SK-N-MC (cell line): ENCODE measurements around the gene CMSS1.

Source experiments
- DNase-seq: peaks from one replicate; pipeline ENCODE4 v3.0.0-alpha.2; 2011; ENCODE audit warnings: low read depth, low spot score
- H3K27ac ChIP-seq: fragments of 200-600 bp; sonication (generic); 2 replicates; pipeline ENCODE4 v1.5.1; 2016; ENCODE audit warnings: mixed run types
- H3K36me3 ChIP-seq: fragments of 200-600 bp; sonication (generic); 2 replicates; pipeline ENCODE4 v1.6.1; 2017; ENCODE audit warnings: antibody characterized with exemption, low read length, mixed read lengths; ENCODE audit not compliant: insufficient read depth
- H3K4me3 ChIP-seq: fragments of 200-600 bp; sonication (generic); 2 replicates; pipeline ENCODE4 v1.5.1; 2016
- H3K9ac ChIP-seq: fragments of 200-600 bp; sonication (generic); 2 replicates; pipeline ENCODE4 v1.8.0; 2017; ENCODE audit warnings: mixed run types, mixed read lengths; ENCODE audit not compliant: insufficient read length
- H3K9me3 ChIP-seq: fragments of 200-600 bp; sonication (generic); 2 replicates; pipeline ENCODE4 v1.6.1; 2017; ENCODE audit warnings: low read depth, mild to moderate bottlenecking, antibody characterized with exemption, low read length, moderate library complexity, mixed read lengths
- EZH2 ChIP-seq: fragments of 200-600 bp; sonication (generic); IDR thresholded peaks from one replicate; pipeline ENCODE4 v1.6.1; 2017; ENCODE audit warnings: antibody characterized with exemption
- FOXP2 ChIP-seq: optimal IDR thresholded peaks from 2 replicates; pipeline ENCODE3; 2011; ENCODE audit warnings: mild to moderate bottlenecking, moderate library complexity; ENCODE audit not compliant: insufficient read depth; ENCODE audit errors: extremely low read length, control extremely low read depth
- POLR2AphosphoS5 ChIP-seq: IDR thresholded peaks from 2 replicates; pipeline ENCODE4 v1.6.1; 2012; ENCODE audit warnings: mild to moderate bottlenecking, low read depth, low read length, borderline replicate concordance

Gene CMSS1

DNA sequence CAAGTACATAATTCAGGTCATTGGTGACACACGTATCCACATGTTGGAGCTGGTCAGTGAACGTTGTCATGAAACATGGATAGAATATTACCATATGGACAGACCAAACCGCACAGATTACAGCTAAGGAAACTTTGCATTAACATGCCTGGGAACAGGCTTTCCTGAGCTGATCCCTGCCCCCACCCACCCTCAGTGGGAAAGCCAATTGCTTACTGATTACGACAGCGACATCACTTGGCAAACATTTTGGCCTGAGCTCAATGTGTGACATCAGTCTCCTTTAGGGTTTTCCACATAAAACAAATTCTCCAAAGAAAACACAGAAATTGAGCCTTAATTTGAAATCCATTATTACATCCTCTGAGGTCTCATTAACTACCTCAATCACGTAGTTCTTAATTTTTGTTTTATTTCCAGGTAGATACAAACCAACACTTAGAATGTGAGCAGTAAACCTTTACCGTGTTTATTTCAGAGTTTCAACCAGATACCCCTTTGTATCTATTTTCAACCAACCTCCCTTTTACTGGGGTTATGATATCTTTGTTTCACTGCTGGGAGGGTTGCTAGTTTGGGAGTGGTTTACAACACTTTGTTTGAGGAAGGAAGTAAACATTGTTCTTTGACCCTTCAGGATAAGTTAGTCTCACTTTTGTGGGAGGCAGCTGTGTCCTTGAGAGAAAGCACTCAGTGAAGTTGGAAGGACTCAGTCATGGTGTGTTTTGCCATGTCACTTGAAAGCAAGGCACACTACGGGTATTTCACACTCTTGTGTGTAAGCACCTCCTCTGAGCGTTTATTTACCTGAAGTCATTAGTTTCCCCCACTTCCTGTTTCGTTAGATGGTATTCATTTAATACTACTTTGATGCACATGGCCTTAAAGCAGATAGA, 103.1 kb downstream of the CMSS1 start:
- no peak overlapping the region for H3K27ac ChIP-seq
- no peak overlapping the region for H3K9ac ChIP-seq
- no peak for DNase-seq
- no peak overlapping the region for H3K4me3 ChIP-seq
- H3K36me3 ChIP-seq = no peaks in the 10 kb centered on the region
- no peaks in the 10 kb centered on the region for H3K9me3 ChIP-seq
- TF ChIP-seq FOXP2 (no peak), EZH2 (no peak), POLR2AphosphoS5 (no peak)

DNA sequence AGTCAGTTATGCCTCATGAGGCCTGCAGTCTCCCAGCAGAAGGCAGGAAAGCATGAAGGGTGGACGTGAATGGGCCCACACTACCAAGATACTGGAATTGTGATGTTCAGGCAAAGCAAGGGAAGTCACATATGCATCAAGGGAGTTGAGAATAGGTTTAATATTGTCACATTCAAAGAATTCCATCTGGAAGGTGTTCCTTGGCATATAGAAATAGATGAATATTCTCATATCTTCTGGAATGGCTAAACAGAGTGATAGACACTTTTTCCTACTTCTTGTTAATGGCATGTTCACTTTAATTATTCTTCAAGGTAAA, 103.7 kb downstream of the CMSS1 start:
- TF ChIP-seq FOXP2 (no peak), EZH2 (no peak), POLR2AphosphoS5 (no peak)
- no peaks in the 10 kb centered on the region for H3K36me3 ChIP-seq
- H3K4me3 ChIP-seq = no peak overlapping the region
- no peak overlapping the region for H3K9ac ChIP-seq
- H3K9me3 ChIP-seq = no peaks in the 10 kb centered on the region
- no peak overlapping the region for H3K27ac ChIP-seq
- DNase-seq = no peak

DNA sequence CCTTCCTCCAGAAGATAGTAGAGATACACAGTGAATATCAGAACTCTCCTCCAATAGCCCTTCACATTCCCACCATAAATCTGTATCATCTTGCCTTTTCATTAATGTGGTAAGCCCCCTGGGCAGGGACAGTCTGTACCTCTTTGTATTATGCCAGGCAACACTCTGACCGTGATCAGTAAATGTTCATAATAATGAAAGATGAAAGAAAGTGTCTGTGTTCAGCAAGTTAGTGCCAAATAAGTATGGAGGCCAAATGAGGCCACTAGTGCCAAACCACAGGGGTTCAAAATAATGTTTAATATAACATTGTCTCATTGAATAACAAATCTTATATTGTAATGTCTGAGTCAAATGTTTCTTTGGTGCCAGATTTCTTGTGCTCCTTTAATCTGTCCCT, 104.3 kb downstream of the CMSS1 start:
- H3K27ac ChIP-seq = no peak overlapping the region
- H3K9ac ChIP-seq = no peak overlapping the region
- H3K4me3 ChIP-seq = no peak overlapping the region
- no peak for TF ChIP-seq FOXP2
- no peak for TF ChIP-seq EZH2
- no peak for TF ChIP-seq POLR2AphosphoS5
- H3K36me3 ChIP-seq = no peaks in the 10 kb centered on the region
- H3K9me3 ChIP-seq = no peaks in the 10 kb centered on the region
- DNase-seq = no peak

DNA sequence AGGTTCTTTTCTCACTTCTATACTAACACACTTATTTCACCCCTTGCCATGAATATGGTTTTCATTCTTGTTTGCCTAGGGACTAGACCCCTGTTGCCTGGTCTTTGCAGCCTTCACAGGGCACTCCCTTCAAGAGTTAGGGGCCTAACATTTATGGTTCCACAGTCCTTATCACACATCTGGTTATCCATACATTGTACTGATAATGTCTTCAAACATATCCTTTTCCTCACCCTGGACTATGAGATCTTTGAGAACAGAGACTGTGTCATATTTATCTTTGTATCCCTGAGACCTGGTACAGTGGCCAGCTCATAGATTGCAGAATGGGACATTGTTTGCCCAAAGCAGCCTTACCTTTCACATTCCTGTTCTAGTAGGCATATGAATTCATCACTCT, 106.2 kb downstream of the CMSS1 start:
- DNase-seq = no peak
- no peak overlapping the region for H3K4me3 ChIP-seq
- no peaks in the 10 kb centered on the region for H3K9me3 ChIP-seq
- no peak overlapping the region for H3K9ac ChIP-seq
- H3K27ac ChIP-seq = no peak overlapping the region
- no peaks in the 10 kb centered on the region for H3K36me3 ChIP-seq
- no peak for TF ChIP-seq FOXP2

DNA sequence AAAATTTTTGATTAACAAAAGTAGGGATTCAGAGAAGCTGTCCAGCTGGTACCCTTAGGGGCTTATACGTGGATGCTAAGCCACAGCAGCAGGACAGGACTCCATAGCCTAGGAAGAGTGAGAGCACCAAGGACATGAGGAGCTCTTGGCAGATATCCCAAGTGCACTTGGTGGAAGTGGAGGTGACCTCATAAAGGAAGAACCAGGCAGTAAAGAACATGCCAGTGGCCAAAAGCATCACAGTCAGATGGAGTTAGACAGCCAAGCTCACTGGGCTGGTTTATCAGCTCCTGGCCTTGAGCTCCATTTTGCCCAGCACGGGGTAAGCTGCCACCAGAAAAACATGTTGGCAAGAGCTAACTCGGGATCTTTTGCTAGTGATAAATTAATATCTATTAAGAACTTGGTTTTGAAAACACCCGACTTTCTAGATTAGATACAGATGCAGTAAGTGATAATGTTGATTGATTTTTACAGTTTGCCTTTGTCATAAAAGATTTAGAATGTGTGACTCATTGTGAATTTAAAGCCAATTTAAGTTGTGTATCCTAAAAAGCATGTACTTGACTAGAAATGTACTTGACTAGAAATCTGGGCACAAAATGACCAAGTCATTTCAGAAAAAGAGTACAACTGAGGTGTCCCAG, 108.0 kb downstream of the CMSS1 start:
- no peak for TF ChIP-seq EZH2
- no peak for TF ChIP-seq FOXP2
- no peak for TF ChIP-seq POLR2AphosphoS5
- Histone ChIP-seq H3K4me3 (no peak overlapping the region), H3K9ac (no peak overlapping the region), H3K27ac (no peak overlapping the region), H3K36me3 (no peaks in the 10 kb centered on the region), H3K9me3 (no peaks in the 10 kb centered on the region)
- no peak for DNase-seq

DNA sequence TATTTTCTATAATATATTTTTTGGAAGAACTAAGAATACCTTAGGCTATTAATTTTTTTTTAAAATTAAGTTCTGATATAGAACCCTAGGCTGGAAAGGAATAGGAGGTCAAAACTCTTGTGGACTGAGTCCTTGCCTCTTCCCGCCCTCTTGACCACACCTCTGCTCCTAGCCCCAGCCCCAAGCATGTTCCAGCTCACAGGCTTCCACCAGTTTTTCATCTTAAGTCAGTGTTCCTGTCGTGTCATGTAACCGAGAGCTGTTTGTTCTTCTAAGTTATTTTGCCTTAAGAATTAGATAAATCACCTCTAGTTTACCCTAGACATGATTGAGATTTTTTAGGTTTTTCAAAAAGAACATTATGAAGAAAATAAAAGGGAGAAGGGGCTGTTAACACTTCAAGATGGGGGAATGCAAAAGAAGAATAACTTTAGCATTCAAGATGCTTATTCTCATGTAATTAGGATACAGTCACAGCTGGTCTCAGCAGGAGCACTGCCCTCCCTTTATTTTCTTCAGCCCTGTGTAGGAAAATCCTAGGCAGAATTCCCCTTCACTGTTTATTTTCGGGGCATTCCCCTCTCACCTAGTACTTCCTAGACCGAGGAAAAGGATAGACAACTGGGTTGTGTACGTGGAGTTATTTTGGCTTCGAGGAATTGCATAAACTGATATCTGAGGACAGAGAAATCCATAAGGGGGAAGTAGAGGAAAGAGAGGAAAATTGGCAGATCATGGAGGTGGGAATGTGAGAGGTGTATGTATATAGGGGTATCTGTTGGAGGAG, 110.2 kb downstream of the CMSS1 start:
- Histone ChIP-seq H3K9ac (no peak overlapping the region), H3K36me3 (no peaks in the 10 kb centered on the region; the same call in 1 of the 2 replicates), H3K4me3 (no peak overlapping the region), H3K9me3 (no peaks in the 10 kb centered on the region), H3K27ac (no peak overlapping the region)
- TF ChIP-seq EZH2 (no peak), FOXP2 (no peak), POLR2AphosphoS5 (no peak)
- no peak for DNase-seq

DNA sequence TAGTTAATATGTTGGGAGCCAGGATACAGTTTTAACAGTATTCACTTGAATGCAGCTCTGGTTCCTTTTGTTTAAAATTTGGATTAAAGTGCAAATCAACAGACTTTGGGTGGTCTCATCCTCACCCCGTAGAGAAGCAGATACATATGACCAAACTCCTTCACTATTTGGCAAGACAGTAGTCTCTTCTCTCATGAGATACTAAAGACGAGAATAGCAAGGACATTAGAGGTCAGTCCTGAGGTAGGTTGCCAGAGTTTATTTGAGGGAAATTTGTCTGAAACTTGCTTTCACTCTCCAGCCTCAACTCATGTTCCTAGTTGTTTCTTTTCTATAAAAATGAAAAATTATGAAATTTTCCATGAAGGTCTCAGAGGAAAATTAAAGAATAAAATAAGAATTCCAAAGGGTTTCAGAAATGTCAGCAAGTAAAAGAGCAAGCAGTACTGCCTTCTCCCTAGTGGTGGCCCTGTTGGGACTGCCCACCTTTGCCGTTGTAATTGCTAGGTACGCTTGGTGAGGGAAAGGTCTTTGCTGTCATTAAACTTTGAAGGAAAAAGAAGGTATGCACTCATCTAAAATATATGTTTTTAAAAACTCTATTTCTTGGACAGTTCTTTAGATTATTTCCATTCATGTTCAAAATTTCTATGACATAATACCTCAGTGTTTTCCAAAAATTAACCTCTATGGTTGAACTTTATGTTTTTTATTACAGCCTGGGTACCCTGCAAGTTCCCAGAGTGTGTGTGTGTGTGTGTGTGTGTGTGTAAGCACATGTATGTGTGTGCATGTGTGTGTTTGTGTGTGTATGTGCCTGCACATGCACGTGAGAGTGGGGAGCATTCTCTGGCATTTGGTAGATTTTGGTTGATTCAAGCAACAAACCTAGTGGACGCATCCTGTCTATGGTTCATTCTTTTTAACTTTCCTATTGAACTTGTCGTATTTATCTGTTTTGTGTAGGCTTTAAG, 111.4 kb downstream of the CMSS1 start:
- no peak overlapping the region for H3K9ac ChIP-seq
- no peak overlapping the region for H3K27ac ChIP-seq
- H3K36me3 ChIP-seq = no peaks in the 10 kb centered on the region; the same call in 1 of the 2 replicates
- H3K9me3 ChIP-seq = no peaks in the 10 kb centered on the region
- DNase-seq = no peak
- TF ChIP-seq EZH2 (no peak), POLR2AphosphoS5 (no peak), FOXP2 (no peak)
- H3K4me3 ChIP-seq = no peak overlapping the region

DNA sequence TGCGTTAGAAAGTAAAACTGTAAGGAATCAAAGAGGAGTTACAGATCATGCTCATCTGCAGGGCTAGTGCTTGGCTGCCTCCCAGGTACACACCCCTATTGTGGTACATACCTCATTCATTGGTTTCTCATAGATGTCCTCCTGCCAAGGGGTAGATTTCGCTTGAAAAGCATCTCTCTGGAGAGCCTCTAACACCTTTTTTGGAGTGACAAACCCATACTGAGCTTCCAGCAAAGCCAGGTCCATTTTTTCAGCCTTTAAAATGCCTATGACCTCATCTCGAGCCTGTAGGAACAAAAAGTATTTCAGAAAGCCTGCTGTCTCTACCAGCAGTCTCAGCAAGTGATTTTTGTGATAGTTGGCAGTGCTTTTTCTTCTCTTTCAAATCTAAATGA, 112.1 kb downstream of the CMSS1 start:
- Histone ChIP-seq H3K36me3 (no peaks in the 10 kb centered on the region; the same call in 1 of the 2 replicates), H3K9me3 (no peaks in the 10 kb centered on the region), H3K9ac (no peak overlapping the region), H3K4me3 (no peak overlapping the region), H3K27ac (no peak overlapping the region)
- DNase-seq = no peak
- TF ChIP-seq FOXP2 = no peak
- no peak for TF ChIP-seq EZH2
- no peak for TF ChIP-seq POLR2AphosphoS5
